Naive thymus-derived CD4-positive, alpha-beta T cell (primary cell): ENCODE results near the gene CLIC3. TPM values are rescaled to one million over a fixed set of nuclear protein-coding genes. Genes with fewer than 3 reads are reported as not detected.

Experiments
- ATAC-seq: fragments of 150-1000 bp; cut with Tn5 transposase; 2 replicates; pipeline ENCODE4 v1.10.0; 2021; ENCODE audit warnings: mild to moderate bottlenecking, moderate library complexity
- CTCF ChIA-PET: fragments of 350-600 bp; sonication (Branson Sonifier 250); formaldehyde crosslinking; loops from one replicate; lab custom pipeline; 2021; ENCODE audit warnings: antibody characterized with exemption; lab: Charles Lee
- POLR2A ChIA-PET: fragments of 350-600 bp; sonication (Branson Sonifier 250); formaldehyde crosslinking; loops from one replicate; lab custom pipeline; 2021; ENCODE audit warnings: antibody characterized with exemption, inconsistent platforms; lab: Charles Lee
- DNase-seq, 9 donors: peaks; one replicate each; pipeline versions ENCODE4 v3.0.0 to v3.0.0-alpha.2; 2020 to 2022; ENCODE audit warnings: mixed read lengths in 1 of 9
- H3K27ac ChIP-seq: one replicate; pipeline ENCODE4 v1.7.0; 2013; ENCODE audit warnings: mild to moderate bottlenecking, low read depth, low read length, moderate library complexity
- H3K27me3 ChIP-seq, 2 donors: one replicate each; pipeline ENCODE4 v1.7.0; 2013; ENCODE audit warnings: low read length in 2 of 2, mild to moderate bottlenecking in 2 of 2, moderate library complexity in 2 of 2; ENCODE audit not compliant: control insufficient read depth in 2 of 2, insufficient read depth in 2 of 2
- H3K36me3 ChIP-seq, 3 experiments: 1 replicate in 2 of 3; 2 replicates in 1 of 3; pipeline ENCODE4 v1.7.0; 2013; ENCODE audit warnings: low read length in 3 of 3, mild to moderate bottlenecking in 3 of 3, moderate library complexity in 1 of 3; ENCODE audit not compliant: insufficient read depth in 3 of 3, control insufficient read depth in 2 of 3
- H3K4me1 ChIP-seq, 2 donors: one replicate each; pipeline ENCODE4 v1.7.0; 2013; ENCODE audit warnings: low read length in 2 of 2, mild to moderate bottlenecking in 2 of 2, moderate library complexity in 1 of 2; ENCODE audit not compliant: control insufficient read depth in 2 of 2, insufficient read depth in 2 of 2
- H3K4me3 ChIP-seq: 2 replicates; pipeline ENCODE4 v1.7.0; 2013; ENCODE audit warnings: mild to moderate bottlenecking, low read length
- H3K9me3 ChIP-seq, 3 experiments: 1 replicate in 2 of 3; 2 replicates in 1 of 3; pipeline ENCODE4 v1.7.0; 2013; ENCODE audit warnings: low read length in 3 of 3; ENCODE audit not compliant: control insufficient read depth in 2 of 3
- H3K27ac Mint-ChIP-seq, 9 donors: one replicate each; pipeline ENCODE4 v1.8.0; 2020 to 2022; ENCODE audit warnings: mixed read lengths in 9 of 9, mild to moderate bottlenecking in 8 of 9, moderate library complexity in 5 of 9, inconsistent platforms in 2 of 9
- H3K27me3 Mint-ChIP-seq, 5 donors: one replicate each; pipeline ENCODE4 v1.8.0; 2021 to 2022; ENCODE audit warnings: mixed read lengths in 5 of 5, mild to moderate bottlenecking in 1 of 5
- H3K36me3 Mint-ChIP-seq, 5 donors: one replicate each; pipeline ENCODE4 v1.8.0; 2020 to 2022; ENCODE audit warnings: mixed read lengths in 5 of 5, mild to moderate bottlenecking in 3 of 5, inconsistent platforms in 1 of 5
- H3K4me1 Mint-ChIP-seq, 7 donors: one replicate each; pipeline ENCODE4 v1.8.0; 2020 to 2022; ENCODE audit warnings: mixed read lengths in 7 of 7, mild to moderate bottlenecking in 3 of 7, inconsistent platforms in 1 of 7
- H3K4me3 Mint-ChIP-seq, 10 donors: one replicate each; pipeline ENCODE4 v1.8.0; 2020 to 2022; ENCODE audit warnings: mild to moderate bottlenecking in 10 of 10, mixed read lengths in 10 of 10, moderate library complexity in 6 of 10, inconsistent platforms in 2 of 10
- H3K9me3 Mint-ChIP-seq, 11 donors: one replicate each; pipeline ENCODE4 v1.8.0; 2020 to 2022; ENCODE audit warnings: mixed read lengths in 11 of 11, mild to moderate bottlenecking in 4 of 11, inconsistent platforms in 1 of 11, moderate library complexity in 1 of 11
- intact Hi-C, 2 donors: fragments of 100-400 bp; cut with micrococcal nuclease; formaldehyde crosslinking; loops; one replicate each; pipeline ENCODE4 v1.15.1; 2023
- polyA plus RNA-seq, 2 donors: library from polyadenylated mRNA; unstranded; fragments of 300-500 nt; fragmentation: Illumina TruSeq; gene quantifications; one replicate each; pipeline ENCODE4 v1.2.3, GENCODE V29; 2021
- total RNA-seq, 6 experiments: library from RNA in 5 of 6; stranded (reverse) in 5 of 6; gene quantifications; 1 replicate in 5 of 6; 2 replicates in 1 of 6; pipeline ENCODE4 v1.2.3 and lab custom pipeline; 2021 to 2026

CLIC3 gene
- total and polyA plus RNA-seq, 7 experiments from 2014 or later: 0.31 to 13.0 (median 0.64) TPM; not detected in 1

DNA sequence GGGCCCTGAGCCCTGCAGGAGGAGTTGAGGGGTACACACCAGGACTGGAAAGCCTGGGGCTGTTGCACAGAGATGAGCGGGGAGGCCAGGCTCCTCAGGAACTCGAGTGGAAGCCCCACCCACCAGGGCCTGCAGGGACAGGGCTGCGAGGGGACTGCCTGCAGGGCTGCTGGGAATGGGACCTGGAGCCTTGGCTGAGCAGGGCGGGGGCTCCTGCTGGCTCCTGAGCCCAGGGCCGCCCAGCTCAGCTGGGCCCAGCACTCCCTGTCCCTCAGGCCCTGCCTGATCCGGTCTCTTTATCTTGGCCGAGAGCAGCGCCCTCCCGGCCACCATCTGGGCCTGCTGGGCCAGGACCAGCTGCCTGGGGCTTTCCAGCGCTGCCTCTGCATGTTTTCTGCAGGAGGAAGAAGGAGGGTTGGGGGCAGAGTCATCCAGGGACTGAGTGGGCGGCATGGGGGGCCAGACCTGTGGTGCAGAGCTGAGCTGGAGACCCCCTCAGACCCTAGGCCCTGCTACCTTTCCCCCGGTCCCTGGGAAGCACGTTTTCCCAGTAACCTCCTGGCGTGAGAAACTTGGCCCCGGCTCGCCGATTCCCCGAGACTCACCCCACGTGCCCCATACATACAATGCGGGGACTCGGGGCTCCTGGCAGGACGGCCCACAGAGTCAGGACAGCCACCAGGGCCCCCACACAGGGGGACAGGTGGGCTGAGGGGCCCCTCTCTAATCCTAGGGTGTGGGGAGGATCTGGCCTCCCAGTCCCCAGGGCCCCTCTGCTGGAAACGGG, 34.9 kb downstream of the CLIC3 start:
- no peaks in the 10 kb centered on the region for H3K36me3 ChIP-seq
- DNase-seq (no peak), ATAC-seq (no peak)
- Mint-ChIP-seq H3K27ac (no peak overlapping the region), H3K4me3 (no peak overlapping the region), H3K36me3 (no peaks in the 10 kb centered on the region), H3K27me3 (peaks cover 0 to 6% (median 0%) of the 10 kb centered on the region in 5 donors), H3K9me3 (peaks cover 0 to 4% (median 0%) of the 10 kb centered on the region in 11 donors), H3K4me1 (peaks cover 0 to 32% (median 25%) of the 10 kb centered on the region in 7 donors)
- H3K27me3 ChIP-seq: no peaks in the 10 kb centered on the region
- ChIA-PET CTCF (no interaction called here), POLR2A (interaction anchor here (0.9 kb wide), 1 partner anchor 12 kb away, joined by 3 read pairs; no protein-coding TSS in a partner anchor)
- peaks cover 12 to 72% of the 10 kb centered on the region in 2 donors for H3K4me1 ChIP-seq
- no peak overlapping the region for H3K27ac ChIP-seq
- intact Hi-C loops: no loop called here
- H3K9me3 ChIP-seq: no peaks in the 10 kb centered on the region
- no peak overlapping the region for H3K4me3 ChIP-seq

DNA sequence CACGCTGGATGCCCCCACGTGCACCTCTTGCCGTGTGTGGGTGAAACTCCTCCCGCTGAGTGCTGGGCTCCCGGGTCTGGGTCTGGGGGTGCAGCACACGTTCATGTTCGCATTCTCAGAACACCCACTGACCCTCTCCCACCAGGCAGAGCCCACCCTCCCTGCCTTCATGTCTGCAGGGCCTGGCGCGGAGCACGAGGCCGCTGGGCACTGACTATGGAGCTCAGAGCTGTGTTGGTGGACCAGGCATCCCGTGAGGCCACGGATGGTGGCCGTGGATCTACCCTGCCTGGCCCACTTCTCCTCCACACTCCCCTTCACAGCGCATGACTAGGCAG, 35.5 kb downstream of the CLIC3 start:
- no peak overlapping the region for H3K27ac ChIP-seq
- Mint-ChIP-seq H3K4me3 (no peak overlapping the region), H3K9me3 (peaks cover 0 to 7% (median 0%) of the 10 kb centered on the region in 11 donors), H3K4me1 (peaks cover 0 to 26% (median 20%) of the 10 kb centered on the region in 7 donors), H3K36me3 (no peaks in the 10 kb centered on the region), H3K27me3 (peaks cover 0 to 6% (median 0%) of the 10 kb centered on the region in 5 donors), H3K27ac (no peak overlapping the region)
- ATAC-seq: no peak
- no peak for DNase-seq
- H3K36me3 ChIP-seq: no peaks in the 10 kb centered on the region
- CTCF ChIA-PET: no interaction called here
- intact Hi-C loops: no loop called here
- H3K4me1 ChIP-seq: peaks cover 7 to 66% of the 10 kb centered on the region in 2 donors
- POLR2A ChIA-PET: no interaction called here
- H3K9me3 ChIP-seq: no peaks in the 10 kb centered on the region
- no peaks in the 10 kb centered on the region for H3K27me3 ChIP-seq
- no peak overlapping the region for H3K4me3 ChIP-seq

DNA sequence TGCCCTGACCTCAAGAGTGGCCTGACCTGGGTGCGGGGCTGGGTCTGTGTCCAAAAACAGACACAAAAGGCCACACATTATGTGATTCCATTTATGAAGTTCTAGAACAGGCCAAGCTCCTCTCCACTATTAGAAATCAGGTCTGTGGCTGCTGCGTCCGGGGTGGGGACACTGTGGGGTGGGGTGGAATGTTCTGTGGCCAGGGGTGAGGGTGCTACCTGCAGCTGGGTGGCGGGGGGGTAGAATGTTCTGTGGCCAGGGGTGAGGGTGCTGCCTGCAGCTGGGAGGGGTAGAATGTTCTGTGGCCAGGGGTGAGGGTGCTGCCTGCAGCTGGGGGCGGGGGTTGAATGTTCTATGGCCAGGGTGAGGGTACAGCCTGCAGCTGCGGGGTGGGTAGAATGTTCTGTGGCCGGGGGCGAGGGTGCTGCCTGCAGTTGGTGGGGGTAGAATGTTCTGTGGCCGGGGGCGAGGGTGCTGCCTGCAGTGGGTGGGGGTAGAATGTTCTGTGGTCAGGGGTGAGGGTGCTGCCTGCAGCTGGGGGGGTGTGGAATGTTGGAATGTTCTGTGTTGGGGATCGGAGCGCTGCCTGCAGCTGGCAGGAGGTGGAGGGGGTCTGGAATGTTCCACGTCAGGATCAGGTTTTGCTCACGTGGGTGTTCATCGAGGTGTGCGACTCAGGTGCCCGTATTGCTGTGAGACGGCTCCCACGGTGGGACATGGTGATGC, 36.0 kb downstream of the CLIC3 start:
- POLR2A ChIA-PET: interaction anchor here (0.9 kb wide), 2 partner anchors 9 to 151 kb away, joined by 3 to 4 read pairs; no protein-coding TSS in a partner anchor
- H3K4me1 Mint-ChIP-seq: peaks cover 0 to 22% (median 15%) of the 10 kb centered on the region in 7 donors
- H3K4me1 ChIP-seq: peaks cover 1 to 62% of the 10 kb centered on the region in 2 donors

DNA sequence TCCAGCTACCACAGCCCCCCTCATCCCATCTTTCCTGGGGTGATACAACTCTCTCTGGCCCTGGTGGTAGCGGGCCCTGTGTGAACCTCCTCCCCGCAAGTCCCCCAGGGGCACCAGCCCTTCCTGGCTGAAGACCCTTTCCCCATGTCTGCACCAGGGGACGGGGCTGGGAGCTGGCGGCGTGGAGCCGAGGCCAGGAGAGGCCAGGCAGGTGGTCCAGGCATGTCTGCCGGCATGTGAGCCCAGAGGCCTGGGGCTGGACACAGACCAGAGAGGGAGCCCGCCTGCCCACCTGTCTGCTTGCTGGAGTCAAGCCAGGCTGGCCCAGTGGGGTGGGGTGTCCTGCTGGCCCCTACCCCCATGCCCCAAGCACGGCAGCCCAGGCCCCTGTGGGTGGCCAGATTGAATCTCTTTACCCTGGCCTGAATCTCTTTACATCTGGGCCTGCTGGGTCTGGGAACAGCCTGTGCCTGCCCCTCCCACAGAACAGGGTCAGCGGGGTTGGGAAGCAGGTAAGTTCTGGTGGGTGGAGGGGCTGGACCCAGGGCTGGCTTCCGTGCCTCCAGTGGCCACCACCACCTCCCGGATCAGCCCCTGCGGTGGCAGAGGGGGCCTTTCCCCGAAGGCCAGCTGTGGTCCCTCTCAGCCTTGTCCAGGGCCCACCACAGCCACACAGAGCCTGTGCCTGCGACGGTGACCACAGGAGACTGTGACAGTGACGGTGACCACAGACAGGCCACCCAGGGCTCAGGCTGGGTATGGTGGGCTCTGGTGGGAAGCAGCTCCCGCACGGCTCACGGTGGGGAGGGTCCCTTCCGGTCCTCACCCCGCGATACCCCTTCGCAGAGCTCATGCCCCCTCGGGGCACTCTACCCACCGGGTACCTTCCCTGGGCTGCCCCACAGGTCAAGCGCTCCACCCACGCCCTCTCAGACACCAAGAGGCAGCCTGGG, 37.2 kb downstream of the CLIC3 start:
- peaks cover 0 to 51% of the 10 kb centered on the region in 2 donors for H3K4me1 ChIP-seq
- intact Hi-C loops: no loop called here

More for the DNA sequence above, 36.0 kb downstream of the CLIC3 start:
- Mint-ChIP-seq H3K4me3 (peak overlapping the region in 5 of 10 donors; percentile 13 to 66 (median 32)), H3K27me3 (peaks cover 0 to 3% (median 0%) of the 10 kb centered on the region in 5 donors), H3K9me3 (peaks cover 0 to 7% (median 0%) of the 10 kb centered on the region in 11 donors), H3K27ac (peak overlapping the region in 4 of 9 donors; percentile 67 to 78 (median 70)), H3K36me3 (no peaks in the 10 kb centered on the region)
- Histone ChIP-seq H3K36me3 (no peaks in the 10 kb centered on the region), H3K9me3 (no peaks in the 10 kb centered on the region), H3K27me3 (no peaks in the 10 kb centered on the region), H3K4me3 (no peak overlapping the region), H3K27ac (no peak overlapping the region)
- DNase-seq (no peak), ATAC-seq (peak; percentile 75)
- CTCF ChIA-PET: no interaction called here
- intact Hi-C loops: no loop called here

DNA sequence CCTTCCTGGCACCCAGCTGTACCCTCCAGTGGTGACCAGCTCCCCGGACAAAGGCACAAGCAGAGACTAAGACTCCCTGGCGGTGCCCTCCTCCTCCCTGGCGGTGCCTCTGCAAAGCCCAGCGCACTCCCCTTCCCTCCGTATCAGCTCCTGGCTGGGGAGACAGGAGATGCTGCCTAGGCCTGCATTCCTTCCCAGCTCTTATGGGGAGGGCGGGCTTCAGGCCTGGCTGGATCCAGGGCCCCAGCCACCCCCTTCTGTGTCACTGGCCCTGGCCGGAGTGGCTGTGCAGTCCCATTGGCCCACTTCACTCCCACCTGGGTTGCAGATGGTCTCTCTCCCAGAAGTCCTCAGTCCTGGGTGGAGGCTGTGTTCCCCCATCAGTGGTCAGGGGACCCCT, 37.9 kb downstream of the CLIC3 start:
- Mint-ChIP-seq H3K4me3 (no peak overlapping the region), H3K27ac (no peak overlapping the region), H3K4me1 (peaks cover 0 to 16% (median 11%) of the 10 kb centered on the region in 7 donors), H3K36me3 (no peaks in the 10 kb centered on the region), H3K9me3 (peaks cover 0 to 7% (median 0%) of the 10 kb centered on the region in 11 donors), H3K27me3 (no peaks in the 10 kb centered on the region)
- Histone ChIP-seq H3K27ac (no peak overlapping the region), H3K27me3 (no peaks in the 10 kb centered on the region), H3K9me3 (no peaks in the 10 kb centered on the region), H3K4me1 (peaks cover 0 to 48% of the 10 kb centered on the region in 2 donors), H3K4me3 (no peak overlapping the region), H3K36me3 (no peaks in the 10 kb centered on the region)
- intact Hi-C loops: no loop called here
- POLR2A ChIA-PET: interaction anchor here (0.9 to 1.1 kb wide), 2 partner anchors 10 to 151 kb away, joined by 3 to 4 read pairs; no protein-coding TSS in a partner anchor
- no peak for ATAC-seq
- DNase-seq: no peak
- CTCF ChIA-PET: no interaction called here

More for the DNA sequence above, 37.2 kb downstream of the CLIC3 start:
- H3K27me3 ChIP-seq: no peaks in the 10 kb centered on the region
- no peak overlapping the region for H3K4me3 ChIP-seq
- no peaks in the 10 kb centered on the region for H3K27me3 Mint-ChIP-seq
- H3K4me3 Mint-ChIP-seq: no peak overlapping the region
- no peaks in the 10 kb centered on the region for H3K36me3 Mint-ChIP-seq
- no peak for ATAC-seq
- DNase-seq: no peak
- no peak overlapping the region for H3K27ac Mint-ChIP-seq
- ChIA-PET CTCF (no interaction called here), POLR2A (interaction anchor here (0.9 to 1.1 kb wide), 3 partner anchors 8 to 152 kb away, joined by 3 to 4 read pairs (median 4); no protein-coding TSS in a partner anchor)
- H3K36me3 ChIP-seq: no peaks in the 10 kb centered on the region
- H3K27ac ChIP-seq: no peak overlapping the region
- H3K4me1 Mint-ChIP-seq: peaks cover 0 to 16% (median 11%) of the 10 kb centered on the region in 7 donors
- H3K9me3 Mint-ChIP-seq: peaks cover 0 to 7% (median 0%) of the 10 kb centered on the region in 11 donors
- H3K9me3 ChIP-seq: no peaks in the 10 kb centered on the region

DNA sequence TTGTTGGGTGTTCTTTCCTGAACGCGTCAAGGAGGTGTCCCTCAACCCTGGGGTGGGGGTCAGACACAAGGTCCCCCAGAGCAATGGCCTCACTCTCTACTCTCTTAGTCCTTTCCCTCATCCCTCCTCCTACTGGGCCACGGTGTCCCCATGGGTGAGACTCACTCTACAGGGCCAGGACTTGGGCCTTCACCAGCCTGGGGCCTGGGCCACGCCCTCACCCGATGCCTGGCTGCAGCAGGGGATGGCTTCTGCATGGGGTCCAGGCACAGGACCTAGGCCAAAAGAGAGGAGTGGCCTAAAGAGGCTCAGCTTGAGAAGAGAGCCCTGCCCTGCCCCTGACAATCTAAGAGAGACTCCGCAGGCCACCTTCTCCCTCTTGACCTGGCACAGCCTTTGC, 38.5 kb downstream of the CLIC3 start:
- H3K4me3 ChIP-seq: no peak overlapping the region
- Mint-ChIP-seq H3K4me1 (peaks cover 0 to 16% (median 9%) of the 10 kb centered on the region in 7 donors), H3K4me3 (peak overlapping the region in 1 of 10 donors; percentile 2), H3K9me3 (peaks cover 0 to 7% (median 0%) of the 10 kb centered on the region in 11 donors), H3K36me3 (no peaks in the 10 kb centered on the region), H3K27ac (no peak overlapping the region), H3K27me3 (no peaks in the 10 kb centered on the region)
- no peak for ATAC-seq
- POLR2A ChIA-PET: interaction anchor here (0.9 kb wide), 1 partner anchor 10 kb away, joined by 4 read pairs; no protein-coding TSS in a partner anchor
- H3K4me1 ChIP-seq: peaks cover 0 to 46% of the 10 kb centered on the region in 2 donors
- no peak overlapping the region for H3K27ac ChIP-seq
- CTCF ChIA-PET: no interaction called here
- intact Hi-C loops: no loop called here
- H3K9me3 ChIP-seq: no peaks in the 10 kb centered on the region
- no peak for DNase-seq
- H3K36me3 ChIP-seq: no peaks in the 10 kb centered on the region
- no peaks in the 10 kb centered on the region for H3K27me3 ChIP-seq
